Measurements from ENCODE around the gene KRABD2.

Gene KRABD2

DNA sequence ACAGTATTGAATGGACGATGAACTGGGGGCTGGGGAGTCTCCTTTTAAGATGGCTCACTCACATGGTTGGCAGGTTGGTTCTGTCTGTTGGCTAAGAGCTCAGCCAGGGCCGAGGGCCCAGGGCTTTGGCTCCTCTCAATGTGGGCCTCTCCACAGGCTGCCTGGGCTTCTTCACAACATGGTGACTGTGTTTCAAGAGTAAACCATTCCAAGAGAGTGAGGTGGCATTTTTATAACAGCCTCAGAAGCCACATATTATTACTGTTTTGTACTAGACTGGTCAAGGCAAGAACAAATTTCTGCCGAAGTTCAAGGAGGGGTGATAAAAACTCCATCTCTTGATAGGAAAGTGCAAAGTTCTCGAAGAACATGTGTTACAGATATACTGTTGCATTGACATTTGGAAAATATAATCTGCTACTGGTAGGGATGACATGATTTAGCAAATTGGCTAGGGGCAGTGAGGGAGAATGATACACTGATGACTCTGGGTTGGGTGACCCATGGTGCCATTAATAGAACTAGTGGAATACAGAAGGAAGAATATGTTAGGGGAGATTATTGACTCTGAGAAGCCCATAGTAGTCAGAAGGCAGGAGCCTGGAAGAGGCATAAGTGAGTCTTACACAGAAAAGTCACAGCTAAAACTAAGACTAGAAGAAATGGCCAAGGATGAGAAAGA lies 13.7 kb downstream of the KRABD2 start:
- no peaks in the 10 kb centered on the region for H3K4me1 Mint-ChIP-seq
- Histone ChIP-seq H3K79me2 (ENCODE audit: control insufficient read depth, insufficient read depth, low read length) (no peaks in the 10 kb centered on the region), H3K9me3 (ENCODE audit: control extremely low read depth in 1 of 3, control insufficient read depth in 2 of 3, insufficient read depth in 1 of 3, low read length in 2 of 3) (no peaks in the 10 kb centered on the region), H3K4me1 (ENCODE audit: control insufficient read depth in 2 of 2, insufficient read depth in 2 of 2, low read length in 2 of 2) (no peaks in the 10 kb centered on the region), H3K36me3 (replicated peaks in 1 of 2; ENCODE audit: control extremely low read depth in 1 of 2, control insufficient read depth in 1 of 2, extremely low read depth in 1 of 2, insufficient read depth in 2 of 2, low read length in 1 of 2) (peaks cover 0 to 7% of the 10 kb centered on the region in 2 experiments), H3K27ac (ENCODE audit: low read length in 2 of 2) (no peak overlapping the region), H3K9ac (ENCODE audit: low read length) (no peak overlapping the region), H2AFZ (ENCODE audit: insufficient read depth, low read depth, low read length, poor library complexity, severe bottlenecking) (no peak overlapping the region), H3K4me2 (replicated peaks; ENCODE audit: low read depth, low read length, poor library complexity, severe bottlenecking) (no peak overlapping the region), H4K20me1 (ENCODE audit: control insufficient read depth, insufficient read depth, low read length, poor library complexity, severe bottlenecking) (no peaks in the 10 kb centered on the region), H3K27me3 (replicated peaks in 1 of 4; ENCODE audit: control extremely low read depth in 1 of 4, control insufficient read depth in 3 of 4, insufficient read depth in 4 of 4, low read length in 3 of 4) (no peaks in the 10 kb centered on the region), H3K4me3 (ENCODE audit: control extremely low read depth in 1 of 5, extremely low read depth in 1 of 5, insufficient read depth in 1 of 5, low read depth in 2 of 5, low read length in 4 of 5) (no peak overlapping the region)
- H3K27ac Mint-ChIP-seq = no peak overlapping the region
- no peak for TF ChIP-seq EZH2 (IDR thresholded peaks at IDR 0.05; ENCODE audit: borderline replicate concordance, insufficient read depth, low read depth, low read length, poor library complexity, severe bottlenecking)
- TF ChIP-seq, protein P1, sequence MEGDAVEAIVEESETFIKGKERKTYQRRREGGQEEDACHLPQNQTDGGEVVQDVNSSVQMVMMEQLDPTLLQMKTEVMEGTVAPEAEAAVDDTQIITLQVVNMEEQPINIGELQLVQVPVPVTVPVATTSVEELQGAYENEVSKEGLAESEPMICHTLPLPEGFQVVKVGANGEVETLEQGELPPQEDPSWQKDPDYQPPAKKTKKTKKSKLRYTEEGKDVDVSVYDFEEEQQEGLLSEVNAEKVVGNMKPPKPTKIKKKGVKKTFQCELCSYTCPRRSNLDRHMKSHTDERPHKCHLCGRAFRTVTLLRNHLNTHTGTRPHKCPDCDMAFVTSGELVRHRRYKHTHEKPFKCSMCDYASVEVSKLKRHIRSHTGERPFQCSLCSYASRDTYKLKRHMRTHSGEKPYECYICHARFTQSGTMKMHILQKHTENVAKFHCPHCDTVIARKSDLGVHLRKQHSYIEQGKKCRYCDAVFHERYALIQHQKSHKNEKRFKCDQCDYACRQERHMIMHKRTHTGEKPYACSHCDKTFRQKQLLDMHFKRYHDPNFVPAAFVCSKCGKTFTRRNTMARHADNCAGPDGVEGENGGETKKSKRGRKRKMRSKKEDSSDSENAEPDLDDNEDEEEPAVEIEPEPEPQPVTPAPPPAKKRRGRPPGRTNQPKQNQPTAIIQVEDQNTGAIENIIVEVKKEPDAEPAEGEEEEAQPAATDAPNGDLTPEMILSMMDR (IDR thresholded peaks at IDR 0.05) = no peak
- ChIA-PET CTCF (no interaction called here), POLR2A (no interaction called here)
- no peak for ATAC-seq (ENCODE audit: low read depth)
- no peak for DNase-seq
- H3K4me3 Mint-ChIP-seq = no peak overlapping the region
- H3K9me3 Mint-ChIP-seq (ENCODE audit: insufficient read depth) = no peaks in the 10 kb centered on the region
- 96% methylated on average over 4 of the region's 4 CpGs for WGBS (ENCODE audit: insufficient coverage)
- no peaks in the 10 kb centered on the region for H3K27me3 Mint-ChIP-seq
- intact Hi-C loops (cut with micrococcal nuclease) = no loop called here

DNA sequence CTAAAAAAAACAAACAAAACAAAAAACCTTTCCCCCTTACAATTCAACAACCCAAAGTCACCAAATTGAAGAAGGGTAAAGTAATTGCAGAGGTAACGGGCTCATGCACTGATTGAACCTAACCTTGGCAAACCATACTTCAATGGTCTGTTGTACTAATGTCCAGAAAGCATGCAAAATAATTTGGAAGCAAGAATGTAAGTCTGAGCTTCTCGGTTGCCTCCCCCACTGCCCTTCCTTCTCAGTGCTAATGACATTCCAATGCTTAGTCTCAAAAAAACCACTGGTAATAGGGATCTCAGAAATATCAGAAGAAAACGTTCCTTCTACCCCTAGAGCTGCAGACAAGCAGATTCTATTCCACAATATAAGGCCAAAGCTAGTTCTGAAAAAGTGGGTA lies 15.8 kb downstream of the KRABD2 start:
- ATAC-seq (ENCODE audit: low read depth) (no peak), DNase-seq (no peak)
- no peaks in the 10 kb centered on the region for H3K9me3 Mint-ChIP-seq (ENCODE audit: insufficient read depth)
- peaks cover 0 to 7% of the 10 kb centered on the region in 2 experiments for H3K36me3 ChIP-seq (replicated peaks in 1 of 2; ENCODE audit: control extremely low read depth in 1 of 2, control insufficient read depth in 1 of 2, extremely low read depth in 1 of 2, insufficient read depth in 2 of 2, low read length in 1 of 2)
- no peak overlapping the region for H3K9ac ChIP-seq (ENCODE audit: low read length)
- no peaks in the 10 kb centered on the region for H4K20me1 ChIP-seq (ENCODE audit: control insufficient read depth, insufficient read depth, low read length, poor library complexity, severe bottlenecking)
- POLR2A ChIA-PET = no interaction called here
- no peak overlapping the region for H3K4me2 ChIP-seq (replicated peaks; ENCODE audit: low read depth, low read length, poor library complexity, severe bottlenecking)
- H3K27me3 ChIP-seq (replicated peaks in 1 of 4; ENCODE audit: control extremely low read depth in 1 of 4, control insufficient read depth in 3 of 4, insufficient read depth in 4 of 4, low read length in 3 of 4) = no peaks in the 10 kb centered on the region
- no peak overlapping the region for H3K27ac ChIP-seq (ENCODE audit: low read length in 2 of 2)
- H3K27ac Mint-ChIP-seq = no peak overlapping the region
- H3K4me1 ChIP-seq (ENCODE audit: control insufficient read depth in 2 of 2, insufficient read depth in 2 of 2, low read length in 2 of 2) = no peaks in the 10 kb centered on the region
- H3K4me1 Mint-ChIP-seq = no peaks in the 10 kb centered on the region
- no peak for TF ChIP-seq EZH2 (IDR thresholded peaks at IDR 0.05; ENCODE audit: borderline replicate concordance, insufficient read depth, low read depth, low read length, poor library complexity, severe bottlenecking)
- TF ChIP-seq, protein P1 (IDR thresholded peaks at IDR 0.05) = no peak
- CTCF ChIA-PET = no interaction called here
- intact Hi-C loops (cut with micrococcal nuclease) = no loop called here
- H3K4me3 ChIP-seq (ENCODE audit: control extremely low read depth in 1 of 5, extremely low read depth in 1 of 5, insufficient read depth in 1 of 5, low read depth in 2 of 5, low read length in 4 of 5) = no peak overlapping the region
- no peaks in the 10 kb centered on the region for H3K9me3 ChIP-seq (ENCODE audit: control extremely low read depth in 1 of 3, control insufficient read depth in 2 of 3, insufficient read depth in 1 of 3, low read length in 2 of 3)
- no peak overlapping the region for H3K4me3 Mint-ChIP-seq
- no peaks in the 10 kb centered on the region for H3K27me3 Mint-ChIP-seq
- no peaks in the 10 kb centered on the region for H3K79me2 ChIP-seq (ENCODE audit: control insufficient read depth, insufficient read depth, low read length)
- H2AFZ ChIP-seq (ENCODE audit: insufficient read depth, low read depth, low read length, poor library complexity, severe bottlenecking) = no peak overlapping the region
- no CpG with 5 or more reads among the region's 3 CpGs for WGBS (ENCODE audit: insufficient coverage)

All from B cell (primary cell).